Activated CD8-positive, alpha-beta T cell treated with anti-CD3 and anti-CD28 coated beads for 36 hours (primary cell): ENCODE results near the gene SHISA5. TPM values are rescaled to one million over a fixed set of nuclear protein-coding genes. Genes with fewer than 3 reads are reported as not detected.
"Not testable (repeated sequence)": the region's sequence is repeated elsewhere in the genome, so short reads cannot be mapped to it uniquely, and the experiment has no call there.

Source experiments
- ATAC-seq: fragments of 200-7000 bp; cut with Tn5 transposase; one replicate; pipeline ENCODE4 v1.10.0; 2021; ENCODE audit warnings: mild to moderate bottlenecking, moderate library complexity
- CTCF ChIA-PET: fragments of 350-600 bp; sonication (Branson Sonifier 250); formaldehyde crosslinking; loops from one replicate; lab custom pipeline; 2021; ENCODE audit warnings: antibody characterized with exemption; lab: Charles Lee
- POLR2A ChIA-PET: fragments of 350-600 bp; sonication (Branson Sonifier 250); formaldehyde crosslinking; loops from one replicate; lab custom pipeline; 2021; ENCODE audit warnings: antibody characterized with exemption; lab: Charles Lee
- DNase-seq: peaks from one replicate; pipeline ENCODE4 v3.0.0-alpha.2; 2020
- H3K27ac Mint-ChIP-seq: one replicate; pipeline ENCODE4 v1.8.0; 2021; ENCODE audit warnings: mild to moderate bottlenecking, mixed read lengths
- H3K27me3 Mint-ChIP-seq: one replicate; pipeline ENCODE4 v1.8.0; 2021; ENCODE audit warnings: mixed read lengths
- H3K36me3 Mint-ChIP-seq: one replicate; pipeline ENCODE4 v1.8.0; 2021; ENCODE audit warnings: low read depth, mixed read lengths
- H3K4me1 Mint-ChIP-seq: one replicate; pipeline ENCODE4 v1.8.0; 2021; ENCODE audit warnings: low read depth, mixed read lengths
- H3K4me3 Mint-ChIP-seq: one replicate; pipeline ENCODE4 v1.8.0; 2021; ENCODE audit warnings: mild to moderate bottlenecking, moderate library complexity, mixed read lengths
- H3K9me3 Mint-ChIP-seq: one replicate; pipeline ENCODE4 v1.8.0; 2021; ENCODE audit warnings: mixed read lengths
- CTCF ChIP-seq: fragments of 200-600 bp; IDR thresholded peaks from one replicate; pipeline ENCODE4 v1.8.0; 2022; ENCODE audit warnings: antibody characterized with exemption, mild to moderate bottlenecking
- intact Hi-C: fragments of 100-400 bp; cut with micrococcal nuclease; formaldehyde crosslinking; loops from one replicate; pipeline ENCODE4 v1.10.0; 2022
- total RNA-seq, 2 experiments: library from RNA; stranded (reverse); gene quantifications; one replicate each; pipeline ENCODE4 v1.2.3, GENCODE V29; 2021

SHISA5 gene
- total RNA-seq, 2 experiments from 2014 or later = 65.9 to 71.4 TPM

- Mint-ChIP-seq H3K36me3 (peaks cover 62% of the 10 kb centered on the region), H3K27ac (no peak overlapping the region), H3K27me3 (no peaks in the 10 kb centered on the region), H3K4me1 (no peaks in the 10 kb centered on the region), H3K4me3 (no peak overlapping the region), H3K9me3 (no peaks in the 10 kb centered on the region)
- ATAC-seq (no peak), DNase-seq (no peak)
- TF ChIP-seq CTCF = no peak
- ChIA-PET CTCF (interaction anchor here (0.8 to 3.1 kb wide), 4 partner anchors 16 to 132 kb away, joined by 3 to 18 read pairs (median 4); partner anchors contain the start of gene SLC26A6), POLR2A (interaction anchor here (1.0 kb wide), 1 partner anchor 9 kb away, joined by 3 read pairs; no protein-coding TSS in a partner anchor)
- intact Hi-C loops = no loop called here
Measured at GRCh38 chr3:48532977-48533337, 29.0 kb upstream of the SHISA5 start.

GRCh38 chr3:48532271-48532976 lies 28.4 kb upstream of the SHISA5 start:
- no peak for ATAC-seq
- H3K36me3 Mint-ChIP-seq = peaks cover 61% of the 10 kb centered on the region

GRCh38 chr3:48530701-48531100 lies 26.7 kb upstream of the SHISA5 start:
- H3K27ac Mint-ChIP-seq, H3K4me1 Mint-ChIP-seq, H3K4me3 Mint-ChIP-seq, H3K27me3 Mint-ChIP-seq, ATAC-seq, intact Hi-C loops, DNase-seq, H3K9me3 Mint-ChIP-seq: not testable (repeated sequence)
- POLR2A ChIA-PET = interaction anchor here (1.4 kb wide), 1 partner anchor 11 kb away, joined by 3 read pairs; no protein-coding TSS in a partner anchor
- H3K36me3 Mint-ChIP-seq = peaks cover 55% of the 10 kb centered on the region
- CTCF ChIA-PET = interaction anchor here (1.1 to 1.2 kb wide), 2 partner anchors 11 to 95 kb away, joined by 3 to 4 read pairs; no protein-coding TSS in a partner anchor

More at GRCh38 chr3:48532271-48532976, 28.4 kb upstream of the SHISA5 start:
- H3K4me1 Mint-ChIP-seq = no peaks in the 10 kb centered on the region
- H3K27ac Mint-ChIP-seq = no peak overlapping the region
- H3K27me3 Mint-ChIP-seq = no peaks in the 10 kb centered on the region
- no peak for DNase-seq
- H3K9me3 Mint-ChIP-seq = no peaks in the 10 kb centered on the region
- intact Hi-C loops = no loop called here
- POLR2A ChIA-PET = interaction anchor here (1.0 kb wide), 1 partner anchor 8 kb away, joined by 3 read pairs; no protein-coding TSS in a partner anchor
- CTCF ChIA-PET = interaction anchor here (1.3 to 3.1 kb wide), 3 partner anchors 17 to 132 kb away, joined by 3 to 18 read pairs (median 5); no protein-coding TSS in a partner anchor
- H3K4me3 Mint-ChIP-seq = no peak overlapping the region
- no peak for TF ChIP-seq CTCF

GRCh38 chr3:48528754-48529153 lies 24.8 kb upstream of the SHISA5 start:
- DNase-seq (no peak), ATAC-seq (no peak)
- no peaks in the 10 kb centered on the region for H3K4me1 Mint-ChIP-seq
- ChIA-PET POLR2A (interaction anchor here (1.4 kb wide), 1 partner anchor 12 kb away, joined by 3 read pairs; no protein-coding TSS in a partner anchor), CTCF (interaction anchor here (1.3 to 1.5 kb wide), 3 partner anchors 20 to 128 kb away, joined by 4 to 8 read pairs (median 6); no protein-coding TSS in a partner anchor)
- H3K27ac Mint-ChIP-seq = no peak overlapping the region
- no peak for TF ChIP-seq CTCF
- H3K9me3 Mint-ChIP-seq = no peaks in the 10 kb centered on the region
- H3K27me3 Mint-ChIP-seq = no peaks in the 10 kb centered on the region
- no peak overlapping the region for H3K4me3 Mint-ChIP-seq
- intact Hi-C loops = no loop called here
- peaks cover 49% of the 10 kb centered on the region for H3K36me3 Mint-ChIP-seq

- TF ChIP-seq CTCF = no peak
- H3K36me3 Mint-ChIP-seq = peaks cover 46% of the 10 kb centered on the region
- H3K4me3 Mint-ChIP-seq = no peak overlapping the region
- H3K27ac Mint-ChIP-seq = no peak overlapping the region
- H3K9me3 Mint-ChIP-seq = no peaks in the 10 kb centered on the region
- CTCF ChIA-PET = interaction anchor here (1.3 to 1.5 kb wide), 2 partner anchors 21 to 92 kb away, joined by 6 to 8 read pairs; no protein-coding TSS in a partner anchor
- no peaks in the 10 kb centered on the region for H3K27me3 Mint-ChIP-seq
- H3K4me1 Mint-ChIP-seq = no peaks in the 10 kb centered on the region
- intact Hi-C loops = no loop called here
- DNase-seq = no peak
- POLR2A ChIA-PET = no interaction called here
- no peak for ATAC-seq
Measured at GRCh38 chr3:48528048-48528447, 24.1 kb upstream of the SHISA5 start.
